Measurements from ENCODE around the gene PCDH19. TPM values are rescaled to one million over a fixed set of nuclear protein-coding genes. Genes with fewer than 3 reads are reported as not detected.

The PCDH19 gene
- total RNA-seq, 2 donors from 2014 or later, result 0.91 to 1.6 TPM

GRCh38 chrX:100340491-100341141 is 69.5 kb downstream of the PCDH19 start:
- no peaks in the 10 kb centered on the region for H3K4me1 ChIP-seq (replicated peaks)

GRCh38 chrX:100328351-100328750 is 81.7 kb downstream of the PCDH19 start:
- Histone ChIP-seq H3K4me1 (replicated peaks) (no peaks in the 10 kb centered on the region), H3K4me3 (no peak overlapping the region), H3K36me3 (no peaks in the 10 kb centered on the region), H3K9me3 (no peaks in the 10 kb centered on the region), H3K27me3 (replicated peaks; ENCODE audit: insufficient read depth) (no peaks in the 10 kb centered on the region), H3K27ac (no peak overlapping the region)
- TF ChIP-seq POLR2AphosphoS5 (IDR thresholded peaks at IDR 0.05), result no peak
- no peak for TF ChIP-seq POLR2A (IDR thresholded peaks at IDR 0.05)
- no peak for TF ChIP-seq CTCF (IDR thresholded peaks at IDR 0.05)
- 76% methylated on average over 6 of the region's 6 CpGs for WGBS
- intact Hi-C loops (cut with DNase I), result no loop called here
- DNase-seq (ENCODE audit: low spot score), result no peak

More at GRCh38 chrX:100340491-100341141, 69.5 kb downstream of the PCDH19 start:
- DNase-seq (ENCODE audit: low spot score), result no peak
- intact Hi-C loops (cut with DNase I), result no loop called here
- Histone ChIP-seq H3K36me3 (no peaks in the 10 kb centered on the region), H3K27ac (no peak overlapping the region), H3K4me3 (no peak overlapping the region), H3K27me3 (replicated peaks; ENCODE audit: insufficient read depth) (no peaks in the 10 kb centered on the region), H3K9me3 (no peaks in the 10 kb centered on the region)
- TF ChIP-seq POLR2A (IDR thresholded peaks at IDR 0.05) (no peak), POLR2AphosphoS5 (IDR thresholded peaks at IDR 0.05) (no peak), CTCF (IDR thresholded peaks at IDR 0.05) (no peak)

- intact Hi-C loops (cut with DNase I), result no loop called here
- DNase-seq (ENCODE audit: low spot score), result no peak
- no peak overlapping the region for H3K4me3 ChIP-seq
- TF ChIP-seq POLR2A (IDR thresholded peaks at IDR 0.05) (no peak), POLR2AphosphoS5 (IDR thresholded peaks at IDR 0.05) (no peak), CTCF (IDR thresholded peaks at IDR 0.05) (no peak)
- H3K4me1 ChIP-seq (replicated peaks), result no peaks in the 10 kb centered on the region
- H3K36me3 ChIP-seq, result no peaks in the 10 kb centered on the region
- 34% methylated on average over 2 of the region's 2 CpGs for WGBS
- H3K9me3 ChIP-seq, result no peaks in the 10 kb centered on the region
- no peak overlapping the region for H3K27ac ChIP-seq
- H3K27me3 ChIP-seq (replicated peaks; ENCODE audit: insufficient read depth), result no peaks in the 10 kb centered on the region
These were observed 90.4 kb downstream of the PCDH19 start for GRCh38 chrX:100319716-100320115.

GRCh38 chrX:100316987-100317386 is 93.1 kb downstream of the PCDH19 start:
- DNase-seq (ENCODE audit: low spot score), result no peak
- Histone ChIP-seq H3K27ac (no peak overlapping the region), H3K4me3 (no peak overlapping the region), H3K9me3 (no peaks in the 10 kb centered on the region), H3K36me3 (no peaks in the 10 kb centered on the region), H3K27me3 (replicated peaks; ENCODE audit: insufficient read depth) (no peaks in the 10 kb centered on the region), H3K4me1 (replicated peaks) (no peaks in the 10 kb centered on the region)
- WGBS, result 31% methylated on average over 3 of the region's 3 CpGs
- intact Hi-C loops (cut with DNase I), result no loop called here
- TF ChIP-seq POLR2A (IDR thresholded peaks at IDR 0.05), result no peak
- no peak for TF ChIP-seq POLR2AphosphoS5 (IDR thresholded peaks at IDR 0.05)
- TF ChIP-seq CTCF (IDR thresholded peaks at IDR 0.05), result no peak

GRCh38 chrX:100315566-100315965 is 94.5 kb downstream of the PCDH19 start:
- no peak overlapping the region for H3K27ac ChIP-seq
- TF ChIP-seq CTCF (IDR thresholded peaks at IDR 0.05), result no peak
- intact Hi-C loops (cut with DNase I), result no loop called here
- WGBS, result 86% methylated on average over 3 of the region's 3 CpGs
- H3K4me3 ChIP-seq, result no peak overlapping the region
- no peaks in the 10 kb centered on the region for H3K4me1 ChIP-seq (replicated peaks)
- DNase-seq (ENCODE audit: low spot score), result no peak
- H3K36me3 ChIP-seq, result no peaks in the 10 kb centered on the region
- H3K27me3 ChIP-seq (replicated peaks; ENCODE audit: insufficient read depth), result no peaks in the 10 kb centered on the region
- H3K9me3 ChIP-seq, result no peaks in the 10 kb centered on the region

Data from prostate gland (tissue), 2 donors.